Thoracic aorta (tissue), 2 donors: Measurements from ENCODE around the gene ZBTB16. TPM values are rescaled to one million over a fixed set of nuclear protein-coding genes. Genes with fewer than 3 reads are reported as not detected.

Source experiments
- ATAC-seq: fragments of 150-250 bp; one replicate; pipeline ENCODE4 v1.8.0; 2017; ENCODE audit warnings: low read depth; ENCODE audit not compliant: insufficient number of reproducible peaks, low FRiP score
- DNase-seq: peaks from one replicate; pipeline ENCODE4 v3.0.0-alpha.2; 2020; ENCODE audit warnings: low spot score
- H3K27ac ChIP-seq, 2 donors: fragments of 200-600 bp; sonication (generic); 1 replicate in 1 of 2; 2 replicates in 1 of 2; pipeline ENCODE4 v1.5.1; 2016; ENCODE audit warnings: mild to moderate bottlenecking in 2 of 2, moderate library complexity in 2 of 2
- H3K27me3 ChIP-seq: fragments of 200-600 bp; sonication (generic); replicated peaks from 2 replicates; pipeline ENCODE4 v1.6.0; 2016; ENCODE audit warnings: mild to moderate bottlenecking; ENCODE audit not compliant: insufficient read depth
- H3K36me3 ChIP-seq: fragments of 200-600 bp; sonication (generic); one replicate; pipeline ENCODE4 v1.5.1; 2016
- H3K4me1 ChIP-seq, 2 donors: fragments of 200-600 bp; sonication (generic); 1 replicate in 1 of 2; 2 replicates in 1 of 2; pipeline versions ENCODE4 v1.5.1 to v1.6.0; 2016; ENCODE audit warnings: low read depth in 2 of 2, mild to moderate bottlenecking in 1 of 2; ENCODE audit not compliant: control insufficient read depth in 1 of 2
- H3K4me3 ChIP-seq: fragments of 200-600 bp; sonication (generic); 2 replicates; pipeline ENCODE4 v1.5.1; 2016; ENCODE audit warnings: mild to moderate bottlenecking
- H3K9me3 ChIP-seq: fragments of 200-600 bp; sonication (generic); 2 replicates; pipeline ENCODE4 v1.5.1; 2016
- CTCF ChIP-seq: fragments of 200-600 bp; sonication (generic); IDR thresholded peaks from one replicate; pipeline ENCODE4 v1.5.1; 2019; ENCODE audit warnings: antibody characterized with exemption
- total RNA-seq, 2 donors: library from RNA; depleted of rRNA; stranded (reverse); fragments of >200 nt; gene quantifications; one replicate each; pipeline versions ENCODE4 v1.1.0 to v1.2.3, GENCODE V29; 2016

The ZBTB16 gene
- total RNA-seq, 2 donors from 2014 or later, result 314 to 545 TPM

- Histone ChIP-seq H3K9me3 (no peaks in the 10 kb centered on the region), H3K27me3 (no peaks in the 10 kb centered on the region), H3K4me3 (no peak overlapping the region), H3K27ac (peak overlapping the region in 1 of 2 donors; percentile 36), H3K36me3 (peaks cover 86% of the 10 kb centered on the region), H3K4me1 (peaks cover 10 to 31% of the 10 kb centered on the region in 2 donors)
- ATAC-seq (no peak), DNase-seq (no peak)
- no peak for TF ChIP-seq CTCF
Observed at GRCh38 chr11:114243461-114244372, 184.2 kb downstream of the ZBTB16 start.

GRCh38 chr11:114244726-114245394 lies 185.3 kb downstream of the ZBTB16 start:
- H3K4me1 ChIP-seq, result peaks cover 10 to 22% of the 10 kb centered on the region in 2 donors
- H3K36me3 ChIP-seq, result peaks cover 88% of the 10 kb centered on the region
- no peak for TF ChIP-seq CTCF
- no peaks in the 10 kb centered on the region for H3K27me3 ChIP-seq
- ATAC-seq (no peak), DNase-seq (no peak)
- no peak overlapping the region for H3K4me3 ChIP-seq
- no peaks in the 10 kb centered on the region for H3K9me3 ChIP-seq
- no peak overlapping the region for H3K27ac ChIP-seq

- DNase-seq (no peak), ATAC-seq (no peak)
- H3K27me3 ChIP-seq, result no peaks in the 10 kb centered on the region
- no peak overlapping the region for H3K4me3 ChIP-seq
- H3K9me3 ChIP-seq, result no peaks in the 10 kb centered on the region
- peak overlapping the region in 1 of 2 donors; percentile 14 for H3K27ac ChIP-seq
- TF ChIP-seq CTCF, result no peak
- H3K4me1 ChIP-seq, result peaks cover 21 to 35% of the 10 kb centered on the region in 2 donors
- H3K36me3 ChIP-seq, result peaks cover 88% of the 10 kb centered on the region
Observed at GRCh38 chr11:114246321-114247069, 187.0 kb downstream of the ZBTB16 start.

- Histone ChIP-seq H3K27me3 (no peaks in the 10 kb centered on the region), H3K27ac (peak overlapping the region; percentile 2 to 18), H3K9me3 (no peaks in the 10 kb centered on the region), H3K4me1 (peaks cover 24 to 42% of the 10 kb centered on the region in 2 donors), H3K36me3 (peaks cover 85% of the 10 kb centered on the region), H3K4me3 (no peak overlapping the region)
- DNase-seq, result no peak
- TF ChIP-seq CTCF, result no peak
- ATAC-seq, result no peak
Observed at GRCh38 chr11:114247070-114247789, 187.7 kb downstream of the ZBTB16 start.
